ENCODE measurements around the gene LCN10. TPM values are rescaled to one million over a fixed set of nuclear protein-coding genes. Genes with fewer than 3 reads are reported as not detected.

LCN10 gene
- total RNA-seq, 4 donors from 2014 or later: 3.5 to 10.2 (median 5.0) TPM

- TF ChIP-seq, protein P1, sequence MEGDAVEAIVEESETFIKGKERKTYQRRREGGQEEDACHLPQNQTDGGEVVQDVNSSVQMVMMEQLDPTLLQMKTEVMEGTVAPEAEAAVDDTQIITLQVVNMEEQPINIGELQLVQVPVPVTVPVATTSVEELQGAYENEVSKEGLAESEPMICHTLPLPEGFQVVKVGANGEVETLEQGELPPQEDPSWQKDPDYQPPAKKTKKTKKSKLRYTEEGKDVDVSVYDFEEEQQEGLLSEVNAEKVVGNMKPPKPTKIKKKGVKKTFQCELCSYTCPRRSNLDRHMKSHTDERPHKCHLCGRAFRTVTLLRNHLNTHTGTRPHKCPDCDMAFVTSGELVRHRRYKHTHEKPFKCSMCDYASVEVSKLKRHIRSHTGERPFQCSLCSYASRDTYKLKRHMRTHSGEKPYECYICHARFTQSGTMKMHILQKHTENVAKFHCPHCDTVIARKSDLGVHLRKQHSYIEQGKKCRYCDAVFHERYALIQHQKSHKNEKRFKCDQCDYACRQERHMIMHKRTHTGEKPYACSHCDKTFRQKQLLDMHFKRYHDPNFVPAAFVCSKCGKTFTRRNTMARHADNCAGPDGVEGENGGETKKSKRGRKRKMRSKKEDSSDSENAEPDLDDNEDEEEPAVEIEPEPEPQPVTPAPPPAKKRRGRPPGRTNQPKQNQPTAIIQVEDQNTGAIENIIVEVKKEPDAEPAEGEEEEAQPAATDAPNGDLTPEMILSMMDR (IDR thresholded peaks at IDR 0.05): no peak
- no peak for ATAC-seq (ENCODE audit: low FRiP score)
- no peak for DNase-seq (ENCODE audit: low spot score)
Observed at GRCh38 chr9:136729926-136730325, 12.8 kb downstream of the LCN10 start.

DNA sequence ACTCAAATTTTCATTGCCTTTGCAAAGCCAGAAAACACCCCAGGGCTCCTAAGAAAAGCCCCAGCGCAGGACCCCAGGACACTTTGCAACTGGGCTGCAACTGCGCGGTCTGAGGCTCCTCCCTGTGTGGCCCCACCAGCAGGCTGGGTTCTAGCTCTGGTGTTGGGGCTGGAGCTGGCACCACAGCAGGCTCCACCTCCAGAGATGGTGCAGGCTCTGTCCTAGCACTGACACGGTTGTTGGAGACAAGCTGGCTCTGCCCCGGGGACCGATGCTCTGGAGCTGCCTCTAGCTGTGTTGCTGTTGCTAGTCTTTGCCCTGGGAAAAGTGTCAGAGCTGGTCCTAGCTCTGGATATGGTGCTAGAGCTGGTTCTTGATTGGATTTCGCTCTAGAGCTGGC is 13.6 kb downstream of the LCN10 start:
- no peak for ATAC-seq (ENCODE audit: low FRiP score)

DNA sequence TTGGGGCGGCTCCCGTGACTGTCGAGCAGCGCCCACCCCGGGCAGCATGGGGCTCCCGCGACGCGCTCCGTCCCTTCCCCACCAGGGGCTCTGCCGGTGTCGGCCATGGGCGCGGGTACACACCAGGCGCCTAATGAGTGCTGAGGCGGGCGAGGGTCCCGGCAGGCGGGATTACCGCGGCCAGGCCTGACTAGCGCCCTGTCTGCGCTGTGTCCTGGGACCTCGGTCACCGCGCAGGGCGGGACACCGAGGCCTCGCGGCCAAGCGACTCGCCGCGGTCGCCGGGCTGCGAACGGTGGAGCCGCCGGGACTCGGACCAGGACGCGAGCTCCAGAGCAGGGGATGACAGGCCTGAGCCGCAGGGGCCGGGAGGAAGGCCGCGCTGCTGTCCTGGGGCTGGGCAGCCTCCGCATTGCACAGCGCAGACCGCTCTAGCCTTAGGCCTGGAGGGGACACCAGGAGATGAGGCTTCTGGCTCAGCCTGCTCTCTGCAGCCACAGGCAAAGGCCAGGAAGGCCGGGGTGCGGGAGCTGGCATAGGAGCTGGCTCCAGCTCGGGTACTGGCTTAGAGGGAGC is 14.1 kb downstream of the LCN10 start:
- ATAC-seq (ENCODE audit: low FRiP score): peak; percentile 26
- no peak for DNase-seq (ENCODE audit: low spot score)
- TF ChIP-seq, protein P1 (IDR thresholded peaks at IDR 0.05): no peak

More for the DNA sequence above, 13.6 kb downstream of the LCN10 start:
- DNase-seq (ENCODE audit: low spot score): no peak
- TF ChIP-seq, protein P1 (IDR thresholded peaks at IDR 0.05): no peak

GRCh38 chr9:136728080-136728547 is 14.6 kb downstream of the LCN10 start:
- ATAC-seq (ENCODE audit: low FRiP score): peak; percentile 86
- TF ChIP-seq, protein P1 (IDR thresholded peaks at IDR 0.05): peak in 2 of 3 donors; percentile 92 to 94

GRCh38 chr9:136726631-136727191 is 16.0 kb downstream of the LCN10 start:
- DNase-seq (ENCODE audit: low spot score): no peak
- no peak for ATAC-seq (ENCODE audit: low FRiP score)
- TF ChIP-seq, protein P1 (IDR thresholded peaks at IDR 0.05): no peak

More at GRCh38 chr9:136728080-136728547, 14.6 kb downstream of the LCN10 start:
- peak; percentile 81 for DNase-seq (ENCODE audit: low spot score)

DNA sequence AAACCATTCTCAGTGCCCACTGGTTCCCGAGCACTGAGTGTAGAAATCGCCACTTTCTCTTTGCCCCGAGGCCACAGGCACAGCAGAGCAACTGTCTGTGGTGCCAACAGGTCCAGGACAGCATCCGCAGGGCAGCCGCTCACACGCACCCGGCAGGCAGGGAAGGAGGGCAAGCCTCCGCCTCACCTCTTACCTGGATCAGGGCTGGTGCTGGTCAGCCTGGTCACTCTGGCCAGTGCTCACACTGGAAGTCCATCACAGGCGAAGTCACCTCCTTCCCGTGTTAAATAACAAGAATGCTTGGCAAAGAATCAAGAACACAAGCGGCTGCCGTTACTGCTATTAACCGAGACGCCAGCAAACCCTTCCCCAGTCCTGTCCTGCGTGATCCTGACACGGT is 16.6 kb downstream of the LCN10 start:
- no peak for DNase-seq (ENCODE audit: low spot score)
- TF ChIP-seq, protein P1 (IDR thresholded peaks at IDR 0.05): no peak
- no peak for ATAC-seq (ENCODE audit: low FRiP score)

DNA sequence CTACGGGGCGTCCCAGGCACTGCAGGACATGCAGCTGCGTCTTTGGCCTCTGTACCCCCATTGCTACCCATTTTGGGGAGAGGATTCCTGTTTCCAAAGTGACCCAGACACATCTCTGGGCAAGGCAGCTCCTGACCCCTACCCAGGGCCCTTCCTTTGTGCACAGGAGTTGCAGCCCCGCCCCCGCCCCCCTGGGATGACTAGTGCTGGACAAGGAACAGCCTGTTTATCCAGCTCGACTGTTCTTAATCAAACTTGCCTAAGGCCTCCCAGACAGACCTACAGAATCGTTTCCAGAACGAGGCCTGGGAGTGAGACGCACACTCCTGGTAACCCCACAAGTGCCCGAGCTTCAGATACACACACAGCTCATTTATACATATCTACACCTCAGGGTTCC is 17.1 kb downstream of the LCN10 start:
- TF ChIP-seq, protein P1 (IDR thresholded peaks at IDR 0.05): no peak
- DNase-seq (ENCODE audit: low spot score) (no peak), ATAC-seq (ENCODE audit: low FRiP score) (no peak)

Measured in omental fat pad (tissue), 4 donors.